DMS114 treated with DMSO at 0.1 percent for 48 hours (cell line): ENCODE data around the gene ABCC2.
"Not testable (repeated sequence)": the region's sequence is repeated elsewhere in the genome, so short reads cannot be mapped to it uniquely, and the experiment has no call there.

Source experiments
- DNase-seq: peaks from one replicate; lab custom pipeline; 2025; ENCODE audit not compliant: unreplicated experiment; lab: John Stamatoyannopoulos, UW

The ABCC2 gene

DNA sequence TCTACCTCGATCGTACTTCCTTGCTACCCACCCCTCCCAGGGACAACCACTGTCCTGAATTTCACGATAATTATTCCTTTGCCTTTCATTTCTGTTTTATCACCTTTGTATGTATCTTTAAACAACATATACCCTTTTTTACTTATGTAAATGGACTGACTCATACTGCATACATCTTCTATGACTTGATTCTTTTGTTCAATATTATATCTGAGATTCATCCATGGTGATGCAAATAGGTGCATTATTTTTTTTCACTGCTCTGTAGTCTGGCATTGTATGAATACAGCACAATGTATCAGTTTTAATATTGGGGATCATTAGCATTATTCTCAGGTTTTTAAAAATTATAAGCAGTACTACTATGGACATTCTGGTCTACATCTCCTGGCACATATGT, 69.4 kb downstream of the ABCC2 start:
- DNase-seq, result no peak

DNA sequence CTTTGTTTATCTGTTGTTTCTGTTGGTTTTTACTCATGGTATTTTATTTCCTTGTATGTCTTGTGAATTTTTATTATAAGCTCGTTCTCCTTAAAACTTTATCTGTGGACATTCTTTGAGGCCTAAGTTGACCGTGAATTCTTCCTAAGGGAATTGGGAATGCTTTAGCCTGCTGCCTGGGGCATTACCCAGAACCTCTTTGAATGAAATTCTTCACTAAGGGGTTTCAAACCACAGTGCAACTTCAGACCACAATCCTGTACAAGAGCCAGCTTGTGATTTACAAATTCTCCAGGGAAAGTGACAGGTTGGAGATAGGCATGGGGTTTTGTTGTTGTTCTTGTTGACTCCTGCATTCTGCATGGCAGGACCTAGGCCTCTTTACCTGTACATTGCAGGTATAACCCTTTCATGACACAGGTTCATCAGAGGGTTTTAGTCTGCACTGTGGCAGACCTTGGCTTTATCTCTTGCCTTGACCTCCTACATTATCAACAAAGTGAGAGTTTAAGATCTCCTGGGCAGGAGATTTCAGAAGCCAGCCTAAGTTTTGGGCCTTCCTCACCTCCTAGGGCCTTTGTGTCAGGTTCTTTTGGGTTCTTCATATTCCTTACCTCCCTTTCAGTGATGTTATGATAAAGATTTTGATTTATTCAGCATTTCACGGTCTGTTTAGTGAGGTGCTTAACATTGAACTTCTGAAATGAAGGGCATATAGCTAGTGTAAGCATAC, 70.2 kb downstream of the ABCC2 start:
- DNase-seq, result no peak

DNA sequence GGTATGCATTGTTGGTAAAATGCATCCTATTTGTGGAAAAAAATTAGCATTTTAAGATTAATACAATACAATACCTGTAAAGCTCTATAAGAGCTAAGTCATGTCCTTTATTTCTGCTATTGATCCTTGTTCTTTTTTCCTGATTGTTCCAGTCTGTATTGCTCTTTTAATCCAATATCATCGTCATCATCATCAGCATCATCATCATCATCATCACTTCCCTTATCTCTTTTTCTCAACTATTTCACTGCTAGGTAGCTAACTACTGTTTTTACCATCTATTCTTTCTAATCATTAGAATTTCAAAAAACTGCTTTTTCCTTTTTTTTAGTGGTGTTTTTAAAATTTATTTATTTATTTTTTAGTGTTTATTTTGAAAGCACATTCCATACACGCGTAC, 71.2 kb downstream of the ABCC2 start:
- DNase-seq, result no peak

DNA sequence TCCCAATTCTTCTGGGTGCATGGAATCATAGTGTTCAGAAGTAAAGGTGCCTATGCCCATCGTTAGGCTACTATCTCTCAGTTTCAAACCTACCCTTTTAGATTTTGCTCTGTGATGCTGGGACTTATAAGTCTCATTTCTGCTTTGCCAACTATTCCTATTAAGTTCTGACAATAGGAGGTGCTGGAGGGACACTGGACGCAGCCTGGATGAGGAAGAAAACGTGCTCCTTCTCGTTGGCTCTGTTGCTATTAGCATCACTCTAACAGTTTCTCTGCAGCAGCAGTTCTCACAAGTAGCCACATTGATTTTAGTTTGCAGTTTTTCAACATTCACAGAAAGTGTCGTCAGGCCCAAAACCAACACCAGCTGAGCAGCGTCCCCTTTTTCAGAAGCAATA, 72.4 kb downstream of the ABCC2 start:
- DNase-seq, result no peak

DNA sequence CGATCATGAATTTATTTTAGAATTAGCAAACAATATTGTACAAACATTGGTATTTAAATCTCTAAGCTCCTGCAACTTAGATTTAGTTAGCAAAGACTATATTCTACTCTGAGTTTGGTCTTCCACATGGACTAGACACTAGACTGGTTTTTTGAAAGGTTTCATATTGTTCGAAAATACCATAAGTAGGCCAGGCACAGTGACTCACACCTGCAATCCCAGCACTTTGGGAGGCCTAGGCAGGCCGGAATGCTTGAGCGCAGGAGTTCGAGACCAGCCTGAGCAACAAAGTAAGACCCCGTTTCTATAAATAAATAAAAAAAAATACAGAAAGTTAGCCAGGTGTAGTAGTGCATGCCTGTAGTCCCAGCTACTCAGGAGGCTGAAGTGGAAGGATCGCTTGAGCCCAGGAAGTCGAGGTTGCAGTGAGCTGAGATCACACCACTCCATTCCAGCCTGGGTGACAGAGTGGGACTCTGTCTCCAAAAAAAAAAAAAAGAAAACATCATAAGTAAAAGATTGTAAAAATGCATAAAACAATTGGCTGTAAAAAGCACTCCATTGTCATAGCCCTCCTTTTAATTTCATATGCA, 73.1 kb downstream of the ABCC2 start:
- no peak for DNase-seq

DNA sequence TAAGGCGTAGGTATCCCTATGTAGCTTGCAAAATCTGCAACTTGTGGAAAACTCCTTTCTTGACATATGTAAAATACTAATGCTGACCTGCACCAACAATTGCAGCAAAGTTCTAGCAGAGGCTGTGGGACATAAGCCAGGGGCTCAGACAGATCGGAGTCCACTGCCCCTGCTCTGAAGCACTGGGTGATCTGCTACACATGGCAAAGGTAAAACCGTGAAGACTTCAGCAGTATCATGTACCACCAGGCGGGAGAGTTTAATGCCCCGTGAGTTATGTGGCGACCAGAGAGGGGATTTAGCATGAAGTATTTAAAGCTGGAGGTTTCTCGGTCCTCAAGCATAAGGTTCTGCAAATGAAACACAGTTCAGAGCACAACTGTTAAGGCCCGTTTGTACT, 76.4 kb downstream of the ABCC2 start:
- no peak for DNase-seq

DNA sequence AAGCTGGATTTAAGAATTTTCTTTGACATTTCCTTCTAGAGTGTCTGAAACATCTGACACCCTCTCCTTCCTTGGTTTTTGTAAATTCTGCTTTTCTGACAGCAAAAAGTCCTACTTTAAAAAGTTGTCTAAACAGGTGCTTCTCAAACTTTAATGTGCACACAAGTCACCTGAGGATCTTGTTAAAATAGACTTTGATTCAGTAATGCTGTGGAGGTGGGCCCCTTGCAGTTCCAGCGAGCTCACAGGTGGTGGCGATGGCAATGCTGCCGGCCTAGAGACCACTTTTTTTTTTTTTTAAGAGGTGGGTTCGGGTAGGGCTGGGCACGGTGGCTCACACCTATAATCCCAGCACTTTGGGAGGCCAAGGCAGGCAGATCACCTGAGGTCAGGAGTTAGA, 77.1 kb downstream of the ABCC2 start:
- DNase-seq, result no peak

GRCh38 chr10:99860466-99860865, 78.0 kb downstream of the ABCC2 start:
- no peak for DNase-seq

GRCh38 chr10:99863535-99864240, 81.2 kb downstream of the ABCC2 start:
- DNase-seq, result not testable (repeated sequence)

DNA sequence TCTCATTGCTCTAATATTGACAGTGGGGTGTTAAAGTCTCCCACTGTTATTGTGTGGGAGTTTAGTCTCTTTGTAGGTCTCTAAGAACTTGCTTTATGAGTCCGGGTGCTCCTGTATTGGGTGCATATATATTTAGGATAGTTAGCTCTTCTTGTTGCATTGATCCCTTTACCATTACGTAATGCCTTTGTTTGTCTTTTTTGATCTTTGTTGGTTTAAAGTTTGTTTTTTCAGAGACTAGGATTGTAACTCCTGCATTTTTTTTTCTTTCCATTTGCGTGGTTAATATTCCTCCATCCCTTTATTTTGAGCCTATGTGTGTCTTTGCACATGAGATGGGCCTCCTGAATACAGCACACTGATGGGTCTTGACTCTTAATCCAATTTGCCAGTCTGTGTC, 84.8 kb downstream of the ABCC2 start:
- not testable (repeated sequence) for DNase-seq

DNA sequence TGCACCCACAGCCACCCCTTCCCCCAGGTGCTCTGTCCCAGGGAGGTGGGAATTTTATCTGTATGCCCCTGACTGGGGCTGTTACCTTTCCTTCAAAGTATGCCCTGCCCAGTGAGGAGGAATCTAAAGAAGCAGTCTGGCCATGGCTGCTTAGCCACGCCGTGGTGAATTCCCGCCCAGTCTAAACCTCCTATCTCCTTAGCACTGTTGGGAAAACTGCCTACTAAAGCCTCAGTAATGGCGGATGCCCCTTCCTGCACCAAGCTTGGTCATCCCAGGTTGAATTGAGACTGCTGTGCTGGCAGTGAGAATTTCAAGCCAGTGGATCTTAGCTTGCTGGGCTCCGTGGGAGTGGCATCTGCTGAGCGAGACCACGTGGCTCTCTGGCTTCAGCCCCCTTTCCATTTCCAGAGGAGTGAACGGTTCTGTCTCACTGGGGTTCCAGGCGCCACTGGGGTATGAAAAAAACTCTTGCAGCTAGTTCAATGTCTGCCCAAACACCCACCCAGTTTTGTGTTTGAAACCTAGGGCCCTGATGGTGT, 87.2 kb downstream of the ABCC2 start:
- DNase-seq, result no peak

DNA sequence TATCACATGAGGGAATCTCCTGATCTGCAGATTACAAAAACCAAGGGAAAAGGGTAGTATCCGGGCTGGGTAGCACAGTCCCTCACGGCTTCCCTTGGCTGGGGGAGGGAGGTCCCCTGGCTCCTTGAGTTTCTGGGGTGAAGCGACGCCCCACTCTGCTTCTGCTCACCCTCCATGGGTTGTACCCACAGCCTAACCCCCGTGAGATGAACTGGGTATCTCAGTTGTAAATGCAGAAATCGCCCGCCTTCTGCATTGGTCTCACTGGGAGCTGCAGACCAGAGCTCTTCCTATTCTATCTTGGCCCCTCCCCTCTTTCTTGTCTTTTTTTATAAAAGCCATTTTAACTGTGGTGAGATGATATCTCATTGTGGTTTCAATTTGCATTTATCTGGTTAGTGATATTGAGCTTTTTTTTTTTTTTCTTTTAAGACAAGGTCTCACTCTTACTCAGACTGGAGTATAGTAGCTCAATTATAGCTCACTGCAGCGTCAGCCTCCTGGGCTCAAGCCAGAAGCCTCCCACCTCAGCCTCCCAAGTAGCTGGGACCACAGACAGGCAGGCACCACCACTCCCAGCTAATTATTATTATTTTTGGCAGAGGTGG, 87.8 kb downstream of the ABCC2 start:
- no peak for DNase-seq

DNA sequence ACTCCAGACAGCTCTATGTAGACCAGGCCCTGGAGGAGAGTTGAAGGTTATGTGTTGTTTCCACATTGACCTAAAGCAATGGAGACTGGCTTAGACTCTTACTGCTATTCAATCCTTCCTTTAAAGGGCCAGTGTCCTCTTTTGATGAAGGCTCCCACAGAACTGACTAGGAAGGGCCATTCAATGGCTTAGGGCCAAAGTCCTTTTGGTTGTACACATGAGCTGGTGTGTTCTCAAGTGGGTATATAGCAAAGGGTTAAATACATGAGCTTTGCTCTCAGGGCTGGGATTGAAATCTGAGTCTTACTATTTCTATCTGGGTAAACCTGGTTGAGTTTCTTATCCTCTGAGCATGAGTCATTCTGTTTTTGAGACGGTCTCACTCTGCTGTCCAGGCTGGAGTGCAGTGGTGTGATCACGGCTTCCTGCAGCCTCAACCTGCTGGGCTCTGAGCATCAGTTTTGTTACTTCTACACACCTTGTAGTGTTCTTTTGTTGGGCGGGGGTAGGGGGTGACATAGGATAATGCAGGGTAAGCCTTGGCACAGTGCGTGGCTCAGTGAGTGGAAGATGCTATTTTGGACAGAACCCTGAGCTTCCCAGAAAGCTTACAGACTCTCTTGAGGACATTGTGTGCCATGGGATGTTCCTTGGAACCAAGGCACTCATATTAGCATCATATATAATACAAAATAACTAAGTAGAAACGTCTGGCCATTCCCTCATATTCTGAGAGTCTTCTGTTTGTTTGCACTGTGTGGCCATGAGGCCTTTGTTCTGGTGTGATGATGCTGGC, 90.1 kb downstream of the ABCC2 start:
- no peak for DNase-seq

DNA sequence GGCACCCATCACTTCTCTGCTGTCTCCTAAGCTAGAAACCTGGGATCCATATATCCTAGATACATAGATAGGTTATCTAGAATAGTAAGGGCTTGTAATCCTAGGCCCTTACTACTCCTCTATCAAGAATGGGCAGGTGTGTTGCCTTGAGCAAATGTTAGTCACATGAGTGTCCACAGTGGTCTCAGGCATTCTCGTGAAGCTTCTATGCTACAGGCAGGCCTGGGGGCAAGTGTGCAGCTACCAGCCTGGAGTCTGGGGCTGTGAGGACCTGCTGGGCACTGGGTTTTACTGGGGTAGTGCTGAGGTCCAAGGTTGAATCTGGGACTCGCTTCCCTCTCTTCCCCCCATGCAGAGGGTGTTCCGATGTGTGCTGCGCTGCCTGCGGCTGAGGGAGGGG, 91.4 kb downstream of the ABCC2 start:
- DNase-seq, result no peak

DNA sequence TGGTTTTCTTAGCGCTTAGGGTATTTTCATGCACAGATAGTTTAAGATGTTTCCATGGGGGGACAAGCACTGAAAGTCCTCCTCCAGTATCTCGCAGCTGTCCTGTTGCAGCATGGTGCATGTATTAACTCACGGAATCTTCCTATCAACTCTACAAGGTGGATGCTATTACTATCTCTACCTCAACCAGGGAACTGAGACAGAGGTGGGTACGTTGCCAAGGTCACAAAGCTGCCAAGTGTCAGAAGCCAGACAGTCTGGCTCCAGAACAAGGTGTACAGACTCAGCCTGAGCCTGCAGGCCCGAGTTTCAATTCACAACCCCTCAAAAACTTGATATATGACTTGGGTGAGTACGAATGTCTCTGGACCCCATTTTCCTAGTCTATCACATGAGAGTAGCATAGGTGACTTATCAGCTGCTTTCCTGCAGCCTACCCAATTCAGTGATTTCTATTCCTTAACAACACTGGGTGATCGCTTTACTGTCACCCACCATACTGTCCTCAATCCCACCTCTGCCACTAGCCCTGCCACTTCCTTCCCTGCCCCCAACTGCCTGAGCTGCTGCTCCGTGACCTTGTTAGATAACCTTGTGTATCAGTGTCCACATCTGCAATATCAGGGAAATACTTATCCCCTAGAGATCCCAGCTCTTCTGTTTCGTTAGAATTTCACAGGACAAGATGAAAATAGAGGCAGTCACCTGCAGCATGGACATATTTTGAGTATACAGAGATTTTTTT, 92.1 kb downstream of the ABCC2 start:
- DNase-seq, result no peak

DNA sequence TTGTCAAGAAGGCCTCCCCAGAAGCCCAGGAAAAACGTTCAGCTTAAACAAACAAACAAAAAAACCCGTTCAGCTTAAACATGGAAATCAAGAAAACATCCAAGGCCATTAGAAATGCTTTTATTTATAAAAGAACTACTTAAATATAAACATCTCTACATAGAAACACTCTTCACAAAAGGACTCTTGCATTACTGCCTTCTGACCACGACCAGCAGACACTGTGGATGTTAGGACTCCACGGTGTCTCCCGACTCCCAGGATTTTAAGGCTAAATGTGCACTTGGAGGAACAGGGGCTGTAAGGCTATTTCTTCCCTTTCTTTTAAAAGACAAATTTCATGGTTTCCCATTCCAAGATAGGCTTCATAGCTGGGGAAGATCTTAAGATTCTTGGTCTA, 93.0 kb downstream of the ABCC2 start:
- no peak for DNase-seq

DNA sequence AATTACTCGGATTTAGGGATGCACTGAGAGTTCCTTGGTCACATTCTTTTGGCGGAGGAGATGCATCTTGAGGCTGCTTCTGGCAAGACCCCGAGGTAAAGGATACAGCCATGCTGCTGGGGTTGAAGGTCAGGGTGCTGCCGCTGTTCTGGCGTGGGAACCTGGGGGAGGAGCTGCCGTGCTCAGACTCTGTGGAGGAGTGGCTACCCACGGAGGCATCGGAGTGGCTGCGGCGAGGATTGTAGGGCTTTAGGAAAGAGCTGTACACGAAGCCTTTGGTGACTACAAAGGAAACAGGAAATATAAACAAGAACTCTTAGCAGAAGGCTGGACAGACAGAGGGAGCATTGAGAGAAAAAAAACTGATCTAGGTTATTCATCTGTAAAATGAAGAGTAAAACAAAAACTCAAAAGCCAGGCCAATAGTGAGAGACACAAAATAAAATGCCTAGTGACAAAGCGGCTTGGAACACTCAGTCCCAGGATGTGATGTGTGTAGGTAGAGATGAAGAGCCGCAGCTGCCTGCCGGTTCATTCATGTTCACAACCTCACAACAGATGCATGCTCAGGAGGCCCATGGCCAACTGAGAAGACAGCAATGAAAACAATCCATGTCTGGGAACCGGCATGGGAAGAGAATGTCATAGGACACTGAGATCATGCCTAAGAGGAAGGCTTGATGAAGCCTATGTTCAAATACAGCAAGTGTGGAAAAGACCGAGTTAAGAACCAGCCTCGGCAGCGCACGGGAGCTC, 97.8 kb downstream of the ABCC2 start:
- DNase-seq, result no peak

- no peak for DNase-seq
These were observed 98.9 kb downstream of the ABCC2 start for GRCh38 chr10:99881371-99881770.

DNA sequence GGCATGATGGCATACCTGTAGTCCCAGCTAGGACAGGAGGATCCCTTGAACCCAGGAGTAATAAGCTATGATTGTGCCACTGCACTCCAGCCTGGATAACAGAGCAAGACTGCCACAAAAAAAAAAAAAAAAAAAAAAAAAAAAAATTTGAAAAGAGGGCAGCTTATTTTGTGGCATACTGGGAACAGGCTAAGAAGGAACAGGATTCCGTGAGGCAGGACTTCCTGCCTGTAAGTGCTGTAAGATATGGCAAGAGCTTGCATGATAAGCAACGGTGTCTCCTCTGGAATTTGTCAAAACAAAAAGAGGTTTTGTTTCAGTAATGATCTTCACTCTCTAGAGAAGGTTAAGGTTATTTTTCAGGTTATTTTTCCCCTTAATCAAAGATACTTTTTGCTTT, 101.1 kb downstream of the ABCC2 start:
- DNase-seq, result no peak

DNA sequence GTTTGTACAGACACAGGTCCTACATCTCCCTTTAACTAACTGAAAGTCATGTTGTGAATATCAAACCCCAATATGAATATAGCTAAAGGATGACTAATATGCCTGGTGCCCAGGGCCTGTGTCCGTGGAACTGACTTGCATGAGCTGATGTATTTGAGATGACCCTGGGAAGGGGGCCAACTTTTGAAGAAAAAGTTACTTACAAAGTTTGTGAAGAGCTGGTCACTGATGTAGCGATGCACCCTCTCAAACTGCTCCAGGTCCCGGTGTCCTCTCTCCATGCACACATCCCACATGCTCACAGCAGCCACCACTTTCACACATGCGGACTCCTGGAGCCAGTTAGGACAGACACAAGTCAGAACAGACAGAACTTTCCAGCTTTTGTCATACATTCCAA, 106.2 kb downstream of the ABCC2 start:
- no peak for DNase-seq
